GM19438 (cell line): Measurements from ENCODE around the gene RNF186.

Experiments used
- ATAC-seq: cut with Tn5 transposase; IDR thresholded peaks from one replicate; pipeline ENCODE4 v1.9.1; 2021; ENCODE audit warnings: low read depth; ENCODE audit not compliant: unreplicated experiment

Gene RNF186

DNA sequence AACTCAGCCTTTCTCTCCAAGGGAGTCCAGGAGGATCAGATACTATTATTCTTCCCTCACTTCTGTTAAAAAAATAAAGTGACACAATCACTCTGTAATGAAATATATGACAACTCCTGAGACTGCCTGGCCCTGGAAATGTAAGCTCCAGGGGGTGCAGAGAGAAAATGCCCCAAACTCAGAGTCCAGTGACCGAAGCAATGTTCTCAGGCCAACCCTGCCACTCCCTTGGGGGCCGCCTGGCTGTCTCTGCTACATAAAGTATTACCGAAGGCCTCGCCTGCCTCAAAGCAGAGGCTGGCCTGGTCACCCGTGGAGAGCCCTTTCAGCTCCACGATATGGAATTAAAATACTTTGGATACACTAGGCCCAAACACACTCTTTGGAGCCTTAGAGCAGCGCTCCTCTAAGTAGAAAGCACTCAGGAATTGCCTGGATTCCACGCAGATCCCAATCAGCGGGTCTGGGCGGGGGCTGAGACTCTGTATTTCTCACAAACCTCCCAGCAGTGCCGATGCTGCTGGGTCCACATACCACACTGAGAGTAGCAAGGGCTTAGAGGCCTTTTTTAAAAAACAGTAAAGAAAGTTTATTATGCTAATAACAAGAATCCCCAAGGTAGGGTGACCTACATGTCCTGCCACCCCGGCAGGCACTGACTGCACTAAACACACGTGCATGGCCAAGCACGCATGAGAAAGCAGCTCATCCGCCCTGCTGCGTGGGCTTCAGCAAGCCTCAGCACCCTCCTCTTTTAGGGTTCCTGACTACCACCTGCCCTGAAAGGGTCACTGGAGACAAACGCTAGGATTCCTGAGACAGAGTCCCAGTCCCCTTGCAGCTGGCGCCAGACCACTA, 46.5 kb downstream of the RNF186 start:
- no peak for ATAC-seq

DNA sequence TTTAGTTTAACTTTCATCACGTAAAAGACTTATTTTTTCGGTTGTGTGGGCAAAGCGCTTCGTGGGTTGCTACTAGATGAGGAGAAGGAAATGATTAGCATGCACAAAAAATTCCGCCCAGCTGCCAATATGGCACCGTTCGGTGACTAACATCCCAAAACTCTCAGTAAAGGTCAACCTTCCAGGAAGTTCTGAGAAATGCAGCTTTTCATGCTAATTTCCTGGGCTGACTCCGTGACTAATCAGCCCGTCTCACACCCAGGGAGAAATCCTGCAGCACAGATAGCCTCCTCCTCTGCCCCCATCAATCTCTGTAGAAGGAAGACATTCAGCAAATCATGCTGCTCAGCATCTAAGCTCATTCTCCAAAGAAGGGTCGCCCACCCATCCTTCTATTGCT, 49.5 kb downstream of the RNF186 start:
- no peak for ATAC-seq

DNA sequence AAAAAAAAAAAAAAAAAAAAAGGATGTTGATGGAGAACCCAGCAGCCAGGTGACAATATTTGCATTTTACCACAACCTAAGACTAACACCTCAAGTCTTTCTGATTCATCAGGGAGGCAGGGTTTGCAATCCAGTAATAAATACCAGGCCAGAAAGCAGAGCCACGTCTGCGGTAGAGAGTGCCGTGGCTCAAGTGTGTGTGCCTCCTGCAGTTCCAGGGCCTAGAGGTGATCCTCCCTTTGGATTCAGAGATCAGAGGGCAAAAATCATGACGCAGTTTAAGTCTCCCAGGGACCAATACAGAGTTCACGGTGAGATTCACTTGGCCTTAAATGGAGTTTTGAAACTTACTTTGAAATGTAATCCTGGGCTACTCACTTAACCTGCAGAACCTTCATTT, 50.2 kb downstream of the RNF186 start:
- ATAC-seq = no peak
